Central memory CD8-positive, alpha-beta T cell (primary cell): ENCODE results near the gene UTP4.
"Not testable (repeated sequence)": the region's sequence is repeated elsewhere in the genome, so short reads cannot be mapped to it uniquely, and the experiment has no call there.

Experiments used
- ATAC-seq: fragments of 150-1000 bp; cut with Tn5 transposase; replicated peaks from 2 replicates; pipeline ENCODE4 v1.10.0; 2022; ENCODE audit warnings: mild to moderate bottlenecking, moderate FRiP score, moderate number of reproducible peaks; ENCODE audit not compliant: poor library complexity, severe bottlenecking; ENCODE audit errors: extremely low read depth
- DNase-seq, 2 donors: peaks; one replicate each; pipeline ENCODE4 v3.0.0; 2021; ENCODE audit warnings: low spot score in 2 of 2
- H3K27ac Mint-ChIP-seq: one replicate; pipeline ENCODE4 v1.8.0; 2022; ENCODE audit warnings: low read depth, mild to moderate bottlenecking, moderate library complexity, mixed read lengths
- H3K27me3 Mint-ChIP-seq: one replicate; pipeline ENCODE4 v1.8.0; 2022; ENCODE audit warnings: mixed read lengths
- H3K36me3 Mint-ChIP-seq: one replicate; pipeline ENCODE4 v1.8.0; 2022; ENCODE audit warnings: mild to moderate bottlenecking, moderate library complexity, mixed read lengths; ENCODE audit not compliant: insufficient read depth
- H3K4me1 Mint-ChIP-seq: one replicate; pipeline ENCODE4 v1.8.0; 2022; ENCODE audit warnings: mixed read lengths
- H3K4me3 Mint-ChIP-seq: one replicate; pipeline ENCODE4 v1.8.0; 2022; ENCODE audit warnings: mild to moderate bottlenecking, moderate library complexity, mixed read lengths
- H3K9me3 Mint-ChIP-seq: one replicate; pipeline ENCODE4 v1.8.0; 2022; ENCODE audit warnings: mixed read lengths

The UTP4 gene

GRCh38 chr16:69124961-69125360, 7.5 kb upstream of the UTP4 start:
- not testable (repeated sequence) for H3K27ac Mint-ChIP-seq, ATAC-seq

GRCh38 chr16:69126221-69126620, 6.2 kb upstream of the UTP4 start:
- Mint-ChIP-seq H3K4me1 (peaks cover 32% of the 10 kb centered on the region), H3K27ac (peak overlapping the region; percentile 59), H3K36me3 (peaks cover 25% of the 10 kb centered on the region), H3K9me3 (no peaks in the 10 kb centered on the region), H3K27me3 (no peaks in the 10 kb centered on the region), H3K4me3 (no peak overlapping the region)
- DNase-seq (no peak), ATAC-seq (no peak)

More at GRCh38 chr16:69124961-69125360, 7.5 kb upstream of the UTP4 start:
- not testable (repeated sequence) for H3K9me3 Mint-ChIP-seq, H3K4me3 Mint-ChIP-seq, DNase-seq, H3K27me3 Mint-ChIP-seq
- Mint-ChIP-seq H3K36me3 (peaks cover 31% of the 10 kb centered on the region), H3K4me1 (peaks cover 22% of the 10 kb centered on the region)

DNA sequence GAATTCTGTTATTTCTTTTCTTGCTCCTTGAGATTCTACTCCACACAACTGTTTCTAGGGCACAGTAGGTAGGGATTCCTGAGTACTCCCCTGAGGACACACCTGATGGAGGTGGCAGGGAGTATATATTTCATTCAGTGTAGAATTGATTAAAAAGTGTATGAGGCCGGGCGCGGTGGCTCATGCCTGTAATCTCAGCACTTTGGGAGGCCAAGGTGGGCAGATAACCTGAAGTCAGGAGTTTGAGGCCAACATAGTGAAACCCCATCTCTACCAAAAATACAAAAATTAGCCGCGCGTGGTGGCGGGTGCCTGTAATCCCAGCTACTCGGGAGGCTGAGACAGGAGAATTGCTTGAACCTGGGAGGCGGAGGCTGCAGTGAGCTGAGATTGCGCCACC, 5.6 kb upstream of the UTP4 start:
- peaks cover 28% of the 10 kb centered on the region for H3K36me3 Mint-ChIP-seq
- not testable (repeated sequence) for H3K4me3 Mint-ChIP-seq, DNase-seq, H3K27me3 Mint-ChIP-seq, ATAC-seq, H3K9me3 Mint-ChIP-seq
- H3K27ac Mint-ChIP-seq, result peak overlapping the region; percentile 44
- peaks cover 37% of the 10 kb centered on the region for H3K4me1 Mint-ChIP-seq

GRCh38 chr16:69127966-69128510, 4.4 kb upstream of the UTP4 start:
- H3K9me3 Mint-ChIP-seq, result no peaks in the 10 kb centered on the region
- peaks cover 43% of the 10 kb centered on the region for H3K4me1 Mint-ChIP-seq
- DNase-seq (no peak), ATAC-seq (no peak)
- H3K27me3 Mint-ChIP-seq, result no peaks in the 10 kb centered on the region
- H3K4me3 Mint-ChIP-seq, result no peak overlapping the region
- H3K27ac Mint-ChIP-seq, result no peak overlapping the region
- peaks cover 30% of the 10 kb centered on the region for H3K36me3 Mint-ChIP-seq

GRCh38 chr16:69130461-69130860, 2.0 kb upstream of the UTP4 start:
- Mint-ChIP-seq H3K27me3 (no peaks in the 10 kb centered on the region), H3K36me3 (peaks cover 34% of the 10 kb centered on the region), H3K27ac (peak overlapping the region; percentile 87), H3K9me3 (no peaks in the 10 kb centered on the region), H3K4me1 (peaks cover 45% of the 10 kb centered on the region), H3K4me3 (peak overlapping the region; percentile 87)
- no peak for DNase-seq
- no peak for ATAC-seq

- peak overlapping the region; percentile 87 for H3K27ac Mint-ChIP-seq
- no peak for DNase-seq
- peaks cover 45% of the 10 kb centered on the region for H3K4me1 Mint-ChIP-seq
- no peaks in the 10 kb centered on the region for H3K27me3 Mint-ChIP-seq
- no peak for ATAC-seq
- no peaks in the 10 kb centered on the region for H3K9me3 Mint-ChIP-seq
- H3K36me3 Mint-ChIP-seq, result peaks cover 35% of the 10 kb centered on the region
- peak overlapping the region; percentile 87 for H3K4me3 Mint-ChIP-seq
Observed at GRCh38 chr16:69131167-69131838, 1.1 kb upstream of the UTP4 start.

DNA sequence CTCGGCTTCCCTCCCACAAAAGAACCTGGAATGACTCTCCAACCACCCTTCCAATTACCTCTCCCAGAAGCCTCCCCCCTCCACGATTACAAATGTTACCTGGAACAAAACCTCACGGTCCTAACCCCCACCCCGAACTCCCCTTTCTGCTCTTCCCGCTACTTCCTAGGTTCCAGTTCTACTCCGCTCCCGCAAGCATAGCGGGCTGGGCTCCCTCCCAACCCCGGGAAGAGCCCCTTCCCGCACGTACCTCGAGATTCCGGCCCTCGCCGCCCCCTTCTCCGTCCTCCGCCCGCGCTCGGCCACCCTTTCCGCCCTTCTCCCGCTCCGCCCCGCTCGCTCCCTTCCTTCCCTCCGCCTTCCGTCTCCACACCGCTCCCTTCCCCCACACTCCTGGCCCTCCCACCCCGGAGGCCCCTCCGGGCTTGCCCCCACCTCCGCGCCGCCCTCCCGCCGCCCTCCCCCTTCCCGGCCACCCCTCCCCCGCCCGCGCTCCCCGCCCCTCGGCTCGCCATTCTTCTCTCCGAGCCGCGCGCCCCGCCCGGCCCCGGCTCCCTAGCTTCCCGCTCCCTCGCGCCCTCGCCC, 518 bp upstream of the UTP4 start:
- peak overlapping the region; percentile 87 for H3K4me3 Mint-ChIP-seq
- H3K27me3 Mint-ChIP-seq, result no peaks in the 10 kb centered on the region
- H3K9me3 Mint-ChIP-seq, result no peaks in the 10 kb centered on the region
- DNase-seq (peak in 1 of 2 donors; percentile 24), ATAC-seq (peak; percentile 50)
- H3K27ac Mint-ChIP-seq, result peak overlapping the region; percentile 87
- peaks cover 41% of the 10 kb centered on the region for H3K36me3 Mint-ChIP-seq
- peaks cover 43% of the 10 kb centered on the region for H3K4me1 Mint-ChIP-seq

GRCh38 chr16:69133373-69133954, 1.0 kb downstream of the UTP4 start:
- Mint-ChIP-seq H3K4me3 (peak overlapping the region; percentile 87), H3K4me1 (peaks cover 42% of the 10 kb centered on the region), H3K9me3 (no peaks in the 10 kb centered on the region), H3K27me3 (no peaks in the 10 kb centered on the region), H3K27ac (peak overlapping the region; percentile 5), H3K36me3 (peaks cover 40% of the 10 kb centered on the region)
- ATAC-seq (no peak), DNase-seq (no peak)

DNA sequence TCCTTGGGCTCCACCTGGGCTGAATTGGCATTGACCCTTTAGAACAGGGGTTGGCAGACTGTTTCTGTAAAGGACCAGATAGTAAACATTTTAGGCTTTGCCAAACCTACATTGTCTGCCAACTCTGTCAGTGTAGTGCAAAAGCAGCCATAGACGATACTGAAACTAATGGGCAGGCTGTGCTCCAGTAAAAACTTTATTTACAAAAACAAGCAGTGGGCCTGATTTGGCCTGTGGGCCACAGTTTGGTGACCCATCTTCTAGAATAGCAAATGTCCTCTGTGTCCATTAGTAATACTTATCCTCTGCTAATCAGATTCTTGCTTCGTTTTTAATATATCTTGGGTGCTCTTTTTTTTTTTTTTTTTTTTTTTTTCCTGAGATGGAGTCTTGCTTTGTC, 6.2 kb downstream of the UTP4 start:
- Mint-ChIP-seq H3K27me3 (no peaks in the 10 kb centered on the region), H3K4me1 (peaks cover 18% of the 10 kb centered on the region), H3K9me3 (no peaks in the 10 kb centered on the region), H3K36me3 (peaks cover 60% of the 10 kb centered on the region), H3K27ac (no peak overlapping the region), H3K4me3 (no peak overlapping the region)
- ATAC-seq (no peak), DNase-seq (no peak)

- not testable (repeated sequence) for H3K9me3 Mint-ChIP-seq, ATAC-seq
Observed at GRCh38 chr16:69139464-69139863, 7.0 kb downstream of the UTP4 start.

DNA sequence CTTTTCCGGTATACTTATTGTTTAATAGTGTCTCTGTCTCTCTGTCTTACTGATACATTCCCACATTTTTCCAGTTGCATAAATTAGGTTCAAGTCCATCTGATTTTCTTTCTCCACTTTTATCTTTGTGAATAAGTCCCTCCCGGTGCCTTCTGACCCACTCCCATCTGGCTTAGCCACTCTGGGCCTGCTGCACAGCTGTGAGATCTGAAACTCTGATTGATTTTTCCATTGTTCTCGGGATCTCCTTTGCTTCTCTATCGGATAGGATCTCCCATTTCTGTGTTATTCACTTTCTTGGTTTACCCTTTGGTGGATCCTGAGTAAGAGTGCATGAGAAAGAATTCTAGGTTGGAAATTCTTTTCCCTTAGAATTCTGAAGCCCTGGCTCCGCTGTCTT, 8.6 kb downstream of the UTP4 start:
- peaks cover 11% of the 10 kb centered on the region for H3K4me1 Mint-ChIP-seq
- H3K9me3 Mint-ChIP-seq, result no peaks in the 10 kb centered on the region
- no peak overlapping the region for H3K4me3 Mint-ChIP-seq
- no peaks in the 10 kb centered on the region for H3K27me3 Mint-ChIP-seq
- DNase-seq, result no peak
- ATAC-seq, result no peak
- H3K36me3 Mint-ChIP-seq, result peaks cover 70% of the 10 kb centered on the region
- no peak overlapping the region for H3K27ac Mint-ChIP-seq

More at GRCh38 chr16:69139464-69139863, 7.0 kb downstream of the UTP4 start:
- H3K27ac Mint-ChIP-seq, DNase-seq, H3K27me3 Mint-ChIP-seq, H3K4me3 Mint-ChIP-seq: not testable (repeated sequence)
- Mint-ChIP-seq H3K4me1 (peaks cover 11% of the 10 kb centered on the region), H3K36me3 (peaks cover 61% of the 10 kb centered on the region)

- peaks cover 67% of the 10 kb centered on the region for H3K36me3 Mint-ChIP-seq
- no peaks in the 10 kb centered on the region for H3K9me3 Mint-ChIP-seq
- H3K4me1 Mint-ChIP-seq, result peaks cover 11% of the 10 kb centered on the region
- no peak overlapping the region for H3K4me3 Mint-ChIP-seq
- no peak for DNase-seq
- no peaks in the 10 kb centered on the region for H3K27me3 Mint-ChIP-seq
- no peak for ATAC-seq
- H3K27ac Mint-ChIP-seq, result no peak overlapping the region
Observed at GRCh38 chr16:69141936-69142335, 9.5 kb downstream of the UTP4 start.

DNA sequence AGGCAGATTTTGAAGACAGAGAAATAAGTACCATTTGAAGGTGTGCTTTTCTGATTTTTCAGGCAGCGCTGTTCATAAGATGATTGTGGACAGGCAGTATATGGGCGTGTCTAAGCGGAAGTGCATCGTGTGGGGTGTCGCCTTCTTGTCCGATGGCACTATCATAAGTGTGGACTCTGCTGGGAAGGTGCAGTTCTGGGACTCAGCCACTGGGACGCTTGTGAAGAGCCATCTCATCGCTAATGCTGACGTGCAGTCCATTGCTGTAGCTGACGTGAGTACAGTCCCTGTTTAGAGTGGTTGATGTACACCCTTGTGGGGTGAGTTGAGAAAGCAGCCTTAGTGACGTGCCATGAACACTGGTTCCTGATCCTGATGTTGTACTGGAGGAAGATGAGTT, 10.7 kb downstream of the UTP4 start:
- H3K4me3 Mint-ChIP-seq, result no peak overlapping the region
- H3K36me3 Mint-ChIP-seq, result peaks cover 70% of the 10 kb centered on the region

More for the DNA sequence above, 10.7 kb downstream of the UTP4 start:
- ATAC-seq, result no peak
- H3K27ac Mint-ChIP-seq, result no peak overlapping the region
- H3K9me3 Mint-ChIP-seq, result no peaks in the 10 kb centered on the region
- no peaks in the 10 kb centered on the region for H3K27me3 Mint-ChIP-seq
- H3K4me1 Mint-ChIP-seq, result peaks cover 6% of the 10 kb centered on the region
- no peak for DNase-seq
